ENCODE results near the gene PTGIR.
A peak's percentile ranks its signal among the peaks of the same experiment; 100 is the strongest.

PTGIR gene

DNA sequence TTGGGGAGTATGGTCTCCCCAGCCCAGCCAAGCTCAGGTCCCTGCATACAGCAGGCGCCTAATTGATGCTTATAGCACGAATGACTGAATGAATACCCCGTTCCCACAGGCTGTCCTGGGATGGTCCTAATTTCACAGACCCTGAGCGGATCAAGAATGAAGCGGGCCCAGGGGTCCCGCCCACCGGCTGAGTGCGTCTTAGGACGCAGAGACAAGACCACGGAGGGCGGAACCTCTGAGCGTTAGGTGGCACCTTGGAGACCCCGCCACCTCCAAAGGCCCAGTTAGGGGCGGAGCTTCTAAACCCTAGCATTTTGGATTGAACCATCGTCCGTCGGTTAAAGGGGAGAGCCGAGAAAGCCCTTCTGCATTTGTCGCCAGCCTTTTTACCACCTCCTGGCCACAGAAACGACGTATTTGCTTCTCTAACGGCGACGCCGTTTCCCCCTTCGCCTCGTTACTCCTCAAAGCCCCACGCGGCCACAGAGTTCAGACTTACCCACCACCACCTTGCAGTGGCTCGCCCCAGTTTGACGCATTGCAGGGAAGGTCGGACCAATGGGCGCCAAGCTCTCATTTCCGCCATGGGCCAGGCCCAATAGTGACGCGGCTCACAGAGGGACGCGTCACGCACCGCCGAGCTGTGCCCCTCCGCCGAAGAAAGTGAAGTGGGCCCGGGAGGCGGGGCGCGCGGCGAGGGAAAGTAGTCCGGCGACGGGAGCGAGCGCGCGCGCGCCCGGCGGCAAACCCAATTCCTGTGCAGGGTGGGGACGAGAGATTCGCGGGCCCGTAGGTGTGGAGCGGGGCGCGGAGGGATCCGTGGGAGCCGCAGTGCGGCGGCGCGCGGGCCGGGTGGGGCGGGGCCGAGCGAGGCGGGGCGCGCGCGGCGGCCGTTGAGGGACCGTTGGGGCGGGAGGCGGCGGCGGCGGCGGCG is 24.2 kb downstream of the PTGIR start:
- peak; percentile 97 to 99 (median 97) for DNase-seq

DNA sequence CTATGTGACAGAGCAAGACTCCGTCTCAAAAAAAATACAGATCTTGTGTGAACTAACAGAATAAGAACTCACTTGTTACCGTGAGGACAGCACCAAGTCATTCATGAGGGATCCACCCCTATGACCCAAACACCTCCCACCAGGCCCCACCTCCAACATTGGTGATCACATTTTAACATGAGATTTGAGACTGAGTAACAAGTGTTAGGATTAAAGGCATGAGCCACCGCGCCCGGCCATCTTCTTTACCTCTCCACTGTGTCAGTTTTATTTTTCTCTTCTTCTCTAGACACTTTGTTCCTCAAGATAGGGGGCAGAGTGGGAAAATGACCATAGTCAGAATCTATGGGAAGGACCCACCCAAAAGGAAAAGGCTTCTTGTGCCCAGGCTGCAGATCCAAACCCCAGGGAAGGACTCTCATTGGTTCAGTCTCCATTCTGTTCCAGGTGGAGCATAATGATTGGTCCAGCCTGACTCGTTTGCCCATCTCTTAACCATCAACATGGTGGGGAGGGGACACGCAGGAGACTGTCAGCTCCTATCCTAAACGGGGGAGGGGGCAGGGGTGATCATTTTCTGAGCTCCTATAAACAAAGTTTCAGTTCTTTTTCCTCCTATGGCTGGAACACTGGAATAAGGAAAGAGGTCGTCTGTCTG is 25.0 kb downstream of the PTGIR start:
- DNase-seq = no peak

DNA sequence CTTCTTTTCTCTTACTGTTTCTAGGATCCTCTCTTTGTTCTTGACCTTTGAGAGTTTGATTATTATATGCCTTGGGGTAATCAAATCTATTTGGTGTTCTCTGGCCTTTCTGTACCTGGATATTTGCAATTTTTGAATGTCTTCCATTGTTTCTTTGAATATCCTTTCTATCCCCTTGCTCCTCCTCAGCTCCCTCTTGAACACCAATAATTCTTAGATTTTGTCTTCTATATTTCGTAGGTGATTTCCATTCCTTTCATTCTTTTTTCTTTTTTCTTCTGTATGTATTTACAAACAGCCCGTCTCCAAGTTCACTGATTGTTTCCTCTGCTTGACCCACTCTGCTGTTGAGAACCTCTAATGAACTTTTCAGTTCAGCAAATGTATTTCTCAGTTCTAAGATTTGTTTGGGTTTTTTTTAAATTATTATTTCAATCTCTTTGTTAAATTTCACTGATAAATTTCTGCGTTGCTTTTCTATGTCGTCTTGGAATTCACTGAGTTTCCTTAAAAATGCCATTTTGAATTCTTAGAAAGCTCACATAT is 26.4 kb downstream of the PTGIR start:
- DNase-seq = no peak

DNA sequence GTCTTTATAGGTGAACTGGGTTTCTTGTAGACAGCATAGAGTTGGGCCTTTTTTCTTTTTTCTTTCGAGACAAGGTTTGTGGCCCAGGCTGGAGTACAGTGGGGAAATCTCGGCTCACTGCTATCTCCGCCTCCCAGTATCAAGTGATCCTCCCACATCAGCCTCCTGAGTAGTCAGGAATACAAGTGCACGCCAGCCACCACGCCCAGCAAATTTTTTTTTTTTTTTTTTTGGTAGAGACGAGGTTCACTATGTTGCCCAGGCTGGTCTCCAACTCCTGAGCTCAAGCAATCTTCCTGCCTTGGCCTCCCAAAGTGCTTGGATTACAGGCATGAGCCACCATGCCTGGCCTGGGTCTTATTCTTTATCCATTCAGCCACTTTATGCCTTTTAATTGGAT is 28.9 kb downstream of the PTGIR start:
- DNase-seq = no peak

DNA sequence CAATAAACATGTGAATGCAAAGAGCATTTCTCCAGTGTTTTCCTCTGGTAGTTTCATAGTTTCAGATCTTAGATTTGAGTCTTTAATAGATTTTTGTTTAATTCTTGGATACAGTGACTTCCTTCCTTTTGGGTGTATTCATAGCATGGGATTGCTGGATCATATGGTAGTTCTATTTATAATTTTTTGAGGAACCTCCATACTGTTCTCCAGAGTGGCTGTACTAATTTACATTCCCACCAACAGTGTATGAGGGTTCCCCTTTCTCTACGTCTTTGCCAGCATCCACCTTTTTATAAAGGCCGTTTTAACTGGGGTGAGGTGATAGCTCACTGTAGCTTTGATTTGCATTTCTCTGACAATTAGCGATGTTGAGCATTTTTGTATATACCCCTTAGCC is 33.0 kb downstream of the PTGIR start:
- DNase-seq = no peak

DNA sequence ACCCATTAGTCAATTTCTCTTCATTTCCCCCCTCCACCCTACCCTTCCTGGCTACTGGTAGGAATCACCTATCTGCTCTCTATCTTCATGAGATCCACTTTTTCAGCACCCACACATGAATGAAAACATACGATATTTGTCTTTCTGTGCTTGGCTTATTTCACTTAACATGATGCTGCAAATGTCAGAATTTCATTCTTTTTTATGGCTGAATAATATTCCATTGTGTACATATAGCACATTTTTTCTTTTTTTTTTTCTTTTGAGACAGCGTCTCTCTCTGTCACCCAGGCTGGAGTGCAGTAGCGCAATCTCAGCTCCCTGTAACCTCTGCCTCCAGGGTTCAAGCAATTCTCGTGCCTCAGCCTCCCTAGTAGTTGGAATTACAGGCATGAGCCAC is 33.6 kb downstream of the PTGIR start:
- DNase-seq = no peak

DNA sequence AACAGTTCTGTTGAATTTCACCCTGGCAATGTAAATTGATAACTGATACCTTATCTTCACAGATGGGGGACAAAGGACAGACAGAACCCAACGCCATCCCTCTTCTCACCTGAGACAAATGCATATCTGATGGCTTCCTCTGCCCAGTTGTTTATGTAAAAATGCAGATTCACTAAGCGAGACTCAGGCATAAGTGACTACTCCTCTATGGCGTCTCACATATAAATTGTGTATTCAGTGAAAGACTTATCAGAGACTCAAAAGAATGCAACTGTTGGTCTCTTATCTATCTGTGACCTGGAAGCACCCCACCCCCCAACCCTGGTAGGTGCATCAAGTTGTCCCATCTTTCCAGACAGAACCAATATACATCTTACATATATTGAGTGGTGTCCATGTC is 37.0 kb downstream of the PTGIR start:
- DNase-seq = no peak

DNA sequence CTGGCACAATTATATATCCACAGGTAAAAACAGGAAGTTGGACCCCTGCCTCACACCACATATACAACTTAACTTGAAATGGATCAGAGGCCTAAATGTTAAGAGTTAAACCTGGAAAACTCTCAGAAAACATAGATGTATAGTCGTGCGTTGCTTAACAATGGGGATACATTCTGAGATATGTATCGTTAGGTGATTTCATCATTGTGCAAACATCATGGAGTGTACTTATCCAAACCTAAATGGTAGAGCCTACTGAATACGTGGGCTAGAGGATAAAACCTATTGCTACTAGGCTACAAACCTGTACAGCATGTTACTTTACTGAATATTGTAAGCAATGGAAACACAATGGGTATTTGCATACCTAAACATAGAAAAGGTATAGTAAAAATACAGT is 38.6 kb downstream of the PTGIR start:
- no peak for DNase-seq

DNA sequence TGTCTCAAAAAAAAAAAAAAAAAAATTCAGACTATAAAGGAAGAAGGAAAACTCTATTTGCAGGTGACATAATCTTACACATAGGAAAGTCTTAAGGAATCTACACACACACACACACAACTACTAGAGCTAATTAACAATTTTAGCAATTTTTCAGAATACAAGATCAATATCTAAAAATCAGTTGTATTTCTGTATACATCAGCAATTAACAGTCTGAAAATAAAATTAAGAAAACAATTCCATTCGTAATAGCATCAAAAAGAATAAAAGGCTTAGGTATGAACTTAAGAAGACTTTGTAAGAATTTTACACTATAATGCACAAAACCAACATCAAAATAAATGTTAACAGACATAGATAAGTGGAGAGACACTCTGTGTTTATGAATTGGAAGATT is 39.4 kb downstream of the PTGIR start:
- no peak for DNase-seq

DNA sequence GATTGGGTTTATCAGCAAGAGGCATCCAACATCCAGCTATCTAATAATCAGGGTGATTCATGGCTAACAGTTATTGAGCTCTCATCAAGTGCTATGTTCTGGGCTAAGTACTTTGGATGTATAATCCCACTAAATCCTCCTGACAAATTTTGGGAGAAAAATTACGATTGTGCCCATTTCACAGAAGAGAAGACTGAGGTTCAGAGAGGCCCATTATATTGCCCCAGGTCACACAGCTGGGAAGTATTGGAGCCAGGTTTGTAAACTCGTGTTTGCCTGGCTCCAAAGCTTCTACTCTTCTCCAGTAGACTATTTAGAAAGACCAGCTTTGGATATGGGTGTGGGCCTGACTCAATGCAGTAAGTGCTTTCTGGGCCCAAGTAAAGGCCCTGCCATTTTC is 44.6 kb downstream of the PTGIR start:
- no peak for DNase-seq

DNA sequence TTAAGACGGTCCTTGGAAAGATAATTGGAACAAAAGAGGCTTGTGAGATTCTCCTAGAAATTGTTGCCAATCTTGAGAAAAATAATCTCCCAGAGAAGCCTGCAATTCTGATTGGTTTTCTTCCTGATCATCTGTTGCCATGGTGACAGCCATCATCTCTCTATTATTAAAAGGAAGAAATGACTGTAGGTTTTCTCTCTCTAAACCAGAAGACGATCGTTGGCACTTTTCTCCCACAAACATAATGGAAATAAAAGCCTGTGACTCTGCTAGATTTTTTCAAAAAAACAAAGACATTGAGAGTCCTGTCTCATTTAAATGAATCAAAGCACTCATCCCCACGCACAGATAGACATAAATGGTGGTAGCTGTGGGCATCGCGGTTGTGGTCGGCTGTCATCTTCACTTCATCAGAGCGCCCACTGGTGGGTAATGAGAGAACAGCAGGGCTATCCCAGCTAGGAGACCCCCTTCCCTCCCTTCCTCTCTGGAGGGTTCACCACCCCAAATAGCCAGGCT is 45.5 kb downstream of the PTGIR start:
- peak in 1 of 3 experiments; percentile 3 for DNase-seq

DNA sequence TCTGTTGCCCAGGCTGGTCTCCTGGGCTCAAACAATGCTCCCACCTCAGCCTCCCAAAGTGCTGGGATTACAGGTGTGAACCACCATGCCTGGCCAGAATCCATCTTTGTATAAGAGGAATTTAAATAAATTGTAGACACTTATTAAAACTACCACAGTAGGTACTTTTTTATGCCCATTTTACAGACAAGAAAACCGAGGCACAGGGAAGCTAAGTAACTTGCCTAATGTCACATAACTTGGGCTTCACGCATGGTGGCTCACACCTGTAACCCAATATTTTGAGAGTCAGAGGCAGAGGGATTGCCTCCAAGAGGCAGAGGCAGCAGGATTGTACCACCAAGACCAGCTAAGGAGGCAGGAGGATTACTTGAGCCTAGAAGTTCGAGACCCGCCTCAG is 46.4 kb downstream of the PTGIR start:
- DNase-seq = peak in 1 of 3 experiments; percentile 3

DNA sequence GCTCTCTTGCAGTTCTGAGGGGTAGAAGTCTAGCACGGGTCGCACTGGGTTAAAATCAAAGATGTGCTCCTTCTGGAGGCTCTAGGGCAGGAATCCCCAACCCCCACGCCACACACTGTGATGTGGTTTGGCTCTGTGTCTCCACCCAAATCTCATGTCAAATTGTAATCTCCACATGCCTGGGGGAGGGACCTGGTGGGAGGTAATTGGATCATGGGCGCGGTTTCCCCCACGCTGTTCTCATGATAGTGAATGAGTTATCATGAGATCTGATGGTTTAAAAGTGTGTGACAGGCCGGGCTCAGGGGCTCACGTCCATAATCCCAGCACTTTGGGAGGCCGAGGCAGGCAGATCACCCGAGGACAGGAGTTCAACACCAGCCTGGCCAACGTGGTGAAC is 50.4 kb downstream of the PTGIR start:
- no peak for DNase-seq

DNA sequence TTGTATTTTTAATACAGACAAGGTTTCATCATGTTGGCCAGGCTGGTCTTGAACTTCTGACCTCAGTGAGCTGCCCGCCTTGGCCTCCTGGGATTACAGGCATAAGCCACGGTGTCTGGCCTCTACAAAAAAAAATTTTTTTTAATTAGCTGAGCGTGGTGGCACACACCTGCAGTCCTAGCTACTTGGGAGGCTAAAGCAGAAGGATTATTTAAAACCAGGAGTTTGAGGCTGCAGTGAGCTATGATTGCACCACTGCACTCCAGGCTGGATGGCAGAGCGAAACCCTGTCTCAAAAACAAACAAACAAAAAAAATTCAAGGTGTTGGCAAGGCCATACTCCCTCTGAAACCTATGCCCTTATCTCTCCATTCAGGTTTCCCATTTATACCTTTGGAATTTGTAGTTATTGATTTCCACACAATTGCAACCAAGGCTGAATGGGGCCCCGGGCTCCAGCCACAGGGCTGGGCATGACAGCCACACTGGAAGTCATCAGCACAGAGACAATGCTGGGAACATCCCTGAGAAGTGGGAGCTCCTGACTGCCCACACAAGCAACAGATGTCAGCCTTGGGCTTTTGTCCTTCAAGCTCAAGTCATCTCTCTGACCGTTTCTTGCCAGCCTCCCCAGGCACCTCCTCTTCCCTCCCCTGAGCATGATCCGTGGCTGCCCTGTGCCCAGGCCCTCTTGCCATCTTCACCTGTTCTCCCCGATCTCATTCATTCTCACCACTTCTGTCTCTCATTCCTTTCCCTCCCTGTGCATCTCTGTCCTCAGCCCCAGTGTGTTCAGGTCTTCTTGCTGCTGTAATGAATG is 51.0 kb downstream of the PTGIR start:
- no peak for DNase-seq

DNA sequence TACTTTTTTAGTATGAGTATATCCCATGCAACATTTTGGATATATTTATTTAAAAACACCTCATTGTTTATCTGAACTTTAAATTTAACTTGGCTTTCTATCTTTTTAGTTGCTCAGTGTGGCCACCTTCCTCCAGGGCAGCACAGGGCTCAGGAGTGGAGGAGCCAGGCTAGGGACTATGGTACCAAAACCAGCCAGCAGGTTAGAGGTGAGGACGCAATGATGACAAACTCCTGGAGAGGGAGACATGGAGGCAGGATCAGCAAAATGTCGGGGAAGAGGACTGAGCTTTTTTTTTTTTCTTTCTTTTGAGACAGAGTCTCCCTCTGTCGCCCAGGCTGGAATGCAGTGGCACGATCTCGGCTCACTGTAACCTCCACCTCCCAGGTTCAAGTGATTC is 53.4 kb downstream of the PTGIR start:
- peak in 2 of 3 experiments; percentile 1 to 22 for DNase-seq
